ENCODE results near the gene LDHB. TPM values are rescaled to one million over a fixed set of nuclear protein-coding genes. Genes with fewer than 3 reads are reported as not detected.
A peak's percentile ranks its signal among the peaks of the same experiment; 100 is the strongest.
"Not testable (repeated sequence)": the region's sequence is repeated elsewhere in the genome, so short reads cannot be mapped to it uniquely, and the experiment has no call there.

LDHB gene
- total RNA-seq, 2 experiments from 2014 or later: 1,684 to 1,884 TPM

GRCh38 chr12:21659383-21659782 lies 1.7 kb upstream of the LDHB start:
- H3K4me1 Mint-ChIP-seq (ENCODE audit: low read depth): peaks cover 44% of the 10 kb centered on the region
- ChIA-PET POLR2A (no interaction called here), CTCF (interaction anchor here (3.2 kb wide), 1 partner anchor 21 kb away, joined by 17 read pairs; no protein-coding TSS in a partner anchor)
- H3K27ac Mint-ChIP-seq: no peak overlapping the region
- H3K36me3 Mint-ChIP-seq: peaks cover 24% of the 10 kb centered on the region
- no peaks in the 10 kb centered on the region for H3K9me3 Mint-ChIP-seq
- no peak overlapping the region for H3K4me3 Mint-ChIP-seq
- H3K27me3 Mint-ChIP-seq: no peaks in the 10 kb centered on the region
- no peak for DNase-seq
- intact Hi-C loops (cut with micrococcal nuclease): loop anchor here (10.0 kb wide), 1 partner anchor 885 kb away; the partner anchor contains the start of gene C2CD5

- H3K4me1 Mint-ChIP-seq (ENCODE audit: low read depth): peaks cover 65% of the 10 kb centered on the region
- CTCF ChIA-PET: interaction anchor here (1.0 to 3.2 kb wide), 6 partner anchors 8 to 25 kb away, joined by 3 to 17 read pairs (median 6); no protein-coding TSS in a partner anchor
- intact Hi-C loops (cut with micrococcal nuclease): loop anchor here (1.0 to 10.0 kb wide), 7 partner anchors 22 to 888 kb away; partner anchors contain the start of genes C2CD5, CMAS, GOLT1B and PYROXD1
- POLR2A ChIA-PET: interaction anchor here (0.7 to 2.8 kb wide), 18 partner anchors 8 to 968 kb away, joined by 3 to 28 read pairs (median 4); partner anchors contain the start of genes ETNK1, GOLT1B, PYROXD1 and RECQL
- H3K4me3 Mint-ChIP-seq: peak overlapping the region; percentile 98
- H3K36me3 Mint-ChIP-seq: peaks cover 42% of the 10 kb centered on the region
- H3K27me3 Mint-ChIP-seq: no peaks in the 10 kb centered on the region
- H3K27ac Mint-ChIP-seq: peak overlapping the region; percentile 95
- no peaks in the 10 kb centered on the region for H3K9me3 Mint-ChIP-seq
- peak; percentile 57 for DNase-seq
These were observed 727 bp downstream of the LDHB start for GRCh38 chr12:21656905-21657325.

GRCh38 chr12:21655591-21655990 lies 2.1 kb downstream of the LDHB start:
- intact Hi-C loops (cut with micrococcal nuclease): loop anchor here (10.0 kb wide), 1 partner anchor 889 kb away; the partner anchor contains the start of gene C2CD5
- Mint-ChIP-seq H3K9me3 (no peaks in the 10 kb centered on the region), H3K4me1 (ENCODE audit: low read depth) (peaks cover 72% of the 10 kb centered on the region), H3K27ac (peak overlapping the region; percentile 95), H3K4me3 (peak overlapping the region; percentile 98), H3K27me3 (no peaks in the 10 kb centered on the region), H3K36me3 (peaks cover 53% of the 10 kb centered on the region)
- ChIA-PET CTCF (interaction anchor here (1.0 kb wide), 1 partner anchor 25 kb away, joined by 5 read pairs; no protein-coding TSS in a partner anchor), POLR2A (interaction anchor here (2.5 to 2.6 kb wide), 2 partner anchors 8 to 218 kb away, joined by 17 to 19 read pairs; partner anchors contain the start of gene PYROXD1)
- DNase-seq: no peak

- H3K9me3 Mint-ChIP-seq: no peaks in the 10 kb centered on the region
- intact Hi-C loops (cut with micrococcal nuclease): loop anchor here (1.0 to 10.0 kb wide), 2 partner anchors 11 to 893 kb away; partner anchors contain the start of gene C2CD5
- no peak overlapping the region for H3K27ac Mint-ChIP-seq
- peaks cover 82% of the 10 kb centered on the region for H3K4me1 Mint-ChIP-seq (ENCODE audit: low read depth)
- no peak for DNase-seq
- H3K27me3 Mint-ChIP-seq: no peaks in the 10 kb centered on the region
- H3K36me3 Mint-ChIP-seq: peaks cover 75% of the 10 kb centered on the region
- ChIA-PET POLR2A (no interaction called here), CTCF (interaction anchor here (1.0 kb wide), 1 partner anchor 29 kb away, joined by 4 read pairs; no protein-coding TSS in a partner anchor)
- no peak overlapping the region for H3K4me3 Mint-ChIP-seq
These were observed 5.8 kb downstream of the LDHB start for GRCh38 chr12:21651821-21652220.

GRCh38 chr12:21650997-21651396 lies 6.6 kb downstream of the LDHB start:
- DNase-seq: no peak
- ChIA-PET CTCF (interaction anchor here (1.2 kb wide), 1 partner anchor 29 kb away, joined by 6 read pairs; no protein-coding TSS in a partner anchor), POLR2A (no interaction called here)
- H3K27ac Mint-ChIP-seq: peak overlapping the region; percentile 5
- no peak overlapping the region for H3K4me3 Mint-ChIP-seq
- H3K27me3 Mint-ChIP-seq: no peaks in the 10 kb centered on the region
- H3K9me3 Mint-ChIP-seq: no peaks in the 10 kb centered on the region
- peaks cover 76% of the 10 kb centered on the region for H3K36me3 Mint-ChIP-seq
- peaks cover 82% of the 10 kb centered on the region for H3K4me1 Mint-ChIP-seq (ENCODE audit: low read depth)
- intact Hi-C loops (cut with micrococcal nuclease): loop anchor here (10.0 kb wide), 1 partner anchor 894 kb away; the partner anchor contains the start of gene C2CD5

- no peaks in the 10 kb centered on the region for H3K27me3 Mint-ChIP-seq
- H3K4me1 Mint-ChIP-seq (ENCODE audit: low read depth): peaks cover 81% of the 10 kb centered on the region
- H3K4me3 Mint-ChIP-seq: no peak overlapping the region
- no peak for DNase-seq
- no peak overlapping the region for H3K27ac Mint-ChIP-seq
- intact Hi-C loops (cut with micrococcal nuclease): no loop called here
- H3K36me3 Mint-ChIP-seq: peaks cover 77% of the 10 kb centered on the region
- ChIA-PET POLR2A (interaction anchor here (0.6 to 1.1 kb wide), 3 partner anchors 8 to 136 kb away, joined by 3 to 5 read pairs (median 3); partner anchors contain the start of gene LDHB), CTCF (interaction anchor here (1.0 kb wide), 1 partner anchor 8 kb away, joined by 3 read pairs; the partner anchor contains the start of gene LDHB)
- H3K9me3 Mint-ChIP-seq: no peaks in the 10 kb centered on the region
These were observed 8.6 kb downstream of the LDHB start for GRCh38 chr12:21649034-21649433.

GRCh38 chr12:21648378-21648777 lies 9.3 kb downstream of the LDHB start:
- Mint-ChIP-seq H3K27me3 (no peaks in the 10 kb centered on the region), H3K4me1 (ENCODE audit: low read depth) (peaks cover 83% of the 10 kb centered on the region), H3K4me3 (no peak overlapping the region), H3K9me3 (no peaks in the 10 kb centered on the region), H3K27ac (no peak overlapping the region), H3K36me3 (peaks cover 79% of the 10 kb centered on the region)
- DNase-seq: no peak
- POLR2A ChIA-PET: interaction anchor here (0.9 to 2.6 kb wide), 2 partner anchors 9 to 17 kb away, joined by 3 to 19 read pairs; partner anchors contain the start of gene LDHB
- CTCF ChIA-PET: interaction anchor here (1.0 kb wide), 1 partner anchor 9 kb away, joined by 3 read pairs; the partner anchor contains the start of gene LDHB
- intact Hi-C loops (cut with micrococcal nuclease): no loop called here

- H3K27ac Mint-ChIP-seq: no peak overlapping the region
- no peak for DNase-seq
- H3K4me3 Mint-ChIP-seq: no peak overlapping the region
- POLR2A ChIA-PET: interaction anchor here (2.6 kb wide), 1 partner anchor 10 kb away, joined by 19 read pairs; the partner anchor contains the start of gene LDHB
- CTCF ChIA-PET: interaction anchor here (1.0 to 1.3 kb wide), 2 partner anchors 10 kb away, joined by 3 to 5 read pairs; no protein-coding TSS in a partner anchor
- peaks cover 80% of the 10 kb centered on the region for H3K36me3 Mint-ChIP-seq
- H3K4me1 Mint-ChIP-seq (ENCODE audit: low read depth): peaks cover 83% of the 10 kb centered on the region
- no peaks in the 10 kb centered on the region for H3K27me3 Mint-ChIP-seq
- no peaks in the 10 kb centered on the region for H3K9me3 Mint-ChIP-seq
- intact Hi-C loops (cut with micrococcal nuclease): no loop called here
These were observed 10.5 kb downstream of the LDHB start for GRCh38 chr12:21647179-21647578.

GRCh38 chr12:21645041-21645500 lies 12.6 kb downstream of the LDHB start:
- POLR2A ChIA-PET; H3K4me3 Mint-ChIP-seq; H3K27me3 Mint-ChIP-seq; DNase-seq; intact Hi-C loops (cut with micrococcal nuclease); H3K9me3 Mint-ChIP-seq: not testable (repeated sequence)
- Mint-ChIP-seq H3K27ac (peak overlapping the region; percentile 47), H3K36me3 (peaks cover 79% of the 10 kb centered on the region), H3K4me1 (ENCODE audit: low read depth) (peaks cover 81% of the 10 kb centered on the region)
- CTCF ChIA-PET: interaction anchor here (2.8 kb wide), 1 partner anchor 12 kb away, joined by 9 read pairs; the partner anchor contains the start of gene LDHB

GRCh38 chr12:21644516-21644915 lies 13.1 kb downstream of the LDHB start:
- Mint-ChIP-seq H3K27ac (no peak overlapping the region), H3K4me1 (ENCODE audit: low read depth) (peaks cover 79% of the 10 kb centered on the region), H3K4me3 (no peak overlapping the region), H3K36me3 (peaks cover 79% of the 10 kb centered on the region), H3K27me3 (no peaks in the 10 kb centered on the region), H3K9me3 (no peaks in the 10 kb centered on the region)
- DNase-seq: no peak
- intact Hi-C loops (cut with micrococcal nuclease): no loop called here
- CTCF ChIA-PET: interaction anchor here (2.8 kb wide), 1 partner anchor 13 kb away, joined by 9 read pairs; the partner anchor contains the start of gene LDHB
- POLR2A ChIA-PET: interaction anchor here (0.8 kb wide), 1 partner anchor 12 kb away, joined by 4 read pairs; the partner anchor contains the start of gene LDHB

- CTCF ChIA-PET: interaction anchor here (2.4 to 2.8 kb wide), 2 partner anchors 14 to 37 kb away, joined by 9 read pairs; partner anchors contain the start of gene LDHB
- intact Hi-C loops (cut with micrococcal nuclease): loop anchor here (2.0 kb wide), 1 partner anchor 29 kb away; no protein-coding TSS in a partner anchor
- POLR2A ChIA-PET: interaction anchor here (1.6 kb wide), 1 partner anchor 9 kb away, joined by 9 read pairs; no protein-coding TSS in a partner anchor
- no peak overlapping the region for H3K4me3 Mint-ChIP-seq
- no peaks in the 10 kb centered on the region for H3K27me3 Mint-ChIP-seq
- peaks cover 81% of the 10 kb centered on the region for H3K4me1 Mint-ChIP-seq (ENCODE audit: low read depth)
- DNase-seq: no peak
- peak overlapping the region; percentile 65 for H3K27ac Mint-ChIP-seq
- no peaks in the 10 kb centered on the region for H3K9me3 Mint-ChIP-seq
- H3K36me3 Mint-ChIP-seq: peaks cover 81% of the 10 kb centered on the region
These were observed 13.9 kb downstream of the LDHB start for GRCh38 chr12:21643758-21644157.
